CD4-positive, alpha-beta T cell treated with Interleukin-15 for 1 hour (primary cell): ENCODE measurements around the gene ELOVL5.
"Not testable (repeated sequence)": the region's sequence is repeated elsewhere in the genome, so short reads cannot be mapped to it uniquely, and the experiment has no call there.

Experiments
- DNase-seq: peaks from one replicate; pipeline ENCODE4 v3.0.0-alpha.2; 2020

Gene ELOVL5, protein sequence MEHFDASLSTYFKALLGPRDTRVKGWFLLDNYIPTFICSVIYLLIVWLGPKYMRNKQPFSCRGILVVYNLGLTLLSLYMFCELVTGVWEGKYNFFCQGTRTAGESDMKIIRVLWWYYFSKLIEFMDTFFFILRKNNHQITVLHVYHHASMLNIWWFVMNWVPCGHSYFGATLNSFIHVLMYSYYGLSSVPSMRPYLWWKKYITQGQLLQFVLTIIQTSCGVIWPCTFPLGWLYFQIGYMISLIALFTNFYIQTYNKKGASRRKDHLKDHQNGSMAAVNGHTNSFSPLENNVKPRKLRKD

DNA sequence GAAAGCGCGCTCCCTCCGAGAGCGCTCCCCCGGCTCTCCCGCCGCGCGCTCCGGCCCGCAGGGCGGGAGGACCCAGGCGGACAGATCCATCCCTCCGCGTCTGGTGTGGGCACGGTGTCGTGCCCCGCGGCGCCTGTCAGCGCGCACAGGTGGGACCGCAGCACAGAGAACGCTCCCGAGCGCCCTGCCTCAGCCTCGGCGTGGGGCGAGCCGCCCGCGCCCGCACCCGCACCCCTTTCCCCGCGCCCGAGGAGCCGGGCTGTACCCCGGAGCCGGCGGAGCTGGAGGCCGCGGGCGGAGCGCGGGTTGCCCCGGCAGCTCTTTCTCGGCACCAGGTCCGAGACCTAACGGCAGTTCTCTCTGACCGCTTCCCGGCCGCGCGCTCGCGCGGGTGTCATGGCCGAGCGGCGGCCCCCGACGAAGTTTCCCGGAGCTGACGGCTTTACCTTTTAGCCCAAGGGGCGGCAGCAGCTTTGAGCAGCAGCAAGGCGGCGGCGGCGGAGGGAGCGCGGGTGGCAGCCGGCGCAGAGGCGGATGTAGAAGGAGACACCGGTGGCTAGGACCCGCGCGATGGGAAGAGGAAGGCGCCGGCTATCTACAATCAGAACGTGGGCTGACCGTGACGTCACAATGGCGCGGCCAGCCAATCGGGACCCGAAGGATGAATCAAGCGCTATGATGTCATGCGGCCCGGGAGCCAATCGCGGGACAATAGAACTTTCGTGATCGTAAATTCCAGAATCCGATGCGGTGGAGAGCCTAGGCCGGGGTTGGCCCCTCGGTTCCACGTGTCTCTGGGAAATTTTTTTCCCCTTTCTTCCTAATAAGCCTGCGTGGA lies at the start of gene ELOVL5:
ELOVL5 (minus strand) TSS at position 580 of the 838 bp plus-strand sequence. CDS start 53,251 bp downstream, outside the sequence.
- peak; percentile 98 for DNase-seq

- no peak for DNase-seq
Observed at GRCh38 chr6:53397283-53397682, 48.5 kb upstream of the ELOVL5 start.

GRCh38 chr6:53395986-53396385 lies 47.2 kb upstream of the ELOVL5 start:
- no peak for DNase-seq

- DNase-seq = no peak
Observed at GRCh38 chr6:53394704-53395103, 46.0 kb upstream of the ELOVL5 start.

DNA sequence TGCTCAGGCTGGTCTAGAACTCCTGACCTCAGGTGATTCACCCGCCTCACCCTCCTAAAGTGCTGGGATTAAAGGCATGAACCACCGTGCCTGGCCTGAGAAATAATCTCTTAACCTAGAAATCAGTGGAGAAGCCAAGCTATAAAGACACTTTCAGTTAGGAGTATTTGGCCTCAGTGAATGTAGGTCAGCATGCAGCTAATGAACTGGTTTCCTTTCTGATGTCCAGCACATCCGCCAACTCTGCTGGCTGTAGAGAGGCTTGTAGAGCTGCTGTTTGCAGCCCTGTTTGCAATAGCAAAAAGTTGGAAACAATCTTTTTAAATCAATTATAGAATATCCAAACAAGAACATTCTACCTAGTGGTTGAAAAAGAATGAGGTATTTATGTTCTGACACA lies 42.4 kb upstream of the ELOVL5 start:
- DNase-seq = no peak

DNA sequence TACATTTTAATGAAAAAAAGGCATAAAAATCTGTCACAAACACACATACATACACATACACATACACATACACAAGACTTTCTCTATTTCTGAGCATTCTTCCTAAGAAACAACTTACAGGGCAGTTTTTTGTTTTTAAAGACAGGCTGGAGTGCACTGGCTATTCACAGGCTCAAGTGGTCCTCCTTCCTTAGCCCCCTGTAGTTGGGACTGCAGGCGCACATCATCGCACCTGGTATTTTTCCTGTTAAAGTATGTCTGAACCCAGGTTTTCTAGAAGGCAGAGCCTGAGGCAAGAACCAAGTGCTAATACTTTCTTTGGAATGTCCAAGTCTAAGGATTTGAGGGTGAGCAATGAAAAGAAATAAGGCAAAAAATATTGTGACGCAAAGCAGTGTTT lies 41.3 kb upstream of the ELOVL5 start:
- no peak for DNase-seq

GRCh38 chr6:53388615-53389014 lies 39.9 kb upstream of the ELOVL5 start:
- DNase-seq = not testable (repeated sequence)

GRCh38 chr6:53382421-53382820 lies 33.7 kb upstream of the ELOVL5 start:
- DNase-seq = no peak

- no peak for DNase-seq
Observed at GRCh38 chr6:53378208-53378607, 29.5 kb upstream of the ELOVL5 start.

GRCh38 chr6:53377793-53378192 lies 29.0 kb upstream of the ELOVL5 start:
- DNase-seq = no peak

- no peak for DNase-seq
Observed at GRCh38 chr6:53377289-53377688, 28.5 kb upstream of the ELOVL5 start.

DNA sequence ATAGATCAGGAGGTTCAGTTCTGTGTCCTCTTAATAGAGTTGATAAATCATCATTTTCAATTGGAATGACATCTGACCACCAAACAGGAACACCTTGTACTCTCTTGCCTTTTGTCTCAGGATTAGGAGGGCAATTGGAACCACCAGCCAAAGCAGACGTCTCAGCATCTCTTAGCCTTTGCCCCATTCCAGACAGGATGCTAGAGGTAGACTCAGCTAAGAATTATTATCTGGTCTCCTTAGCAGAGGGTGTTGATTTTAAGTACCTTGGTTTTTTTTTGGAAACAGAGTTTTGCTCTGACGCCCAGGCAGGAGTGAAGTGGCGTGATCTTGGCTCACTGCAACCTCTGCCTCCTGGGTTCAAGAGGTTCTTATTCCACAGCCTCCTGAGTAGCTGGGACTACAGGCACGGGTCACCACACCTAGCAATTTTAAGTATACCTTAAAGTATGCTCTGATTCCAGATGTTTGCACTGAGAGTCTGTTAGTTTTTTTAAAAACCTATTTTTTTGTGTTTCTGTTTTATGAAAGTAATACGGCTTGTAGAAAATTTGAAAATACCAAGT lies 28.0 kb upstream of the ELOVL5 start:
- no peak for DNase-seq

DNA sequence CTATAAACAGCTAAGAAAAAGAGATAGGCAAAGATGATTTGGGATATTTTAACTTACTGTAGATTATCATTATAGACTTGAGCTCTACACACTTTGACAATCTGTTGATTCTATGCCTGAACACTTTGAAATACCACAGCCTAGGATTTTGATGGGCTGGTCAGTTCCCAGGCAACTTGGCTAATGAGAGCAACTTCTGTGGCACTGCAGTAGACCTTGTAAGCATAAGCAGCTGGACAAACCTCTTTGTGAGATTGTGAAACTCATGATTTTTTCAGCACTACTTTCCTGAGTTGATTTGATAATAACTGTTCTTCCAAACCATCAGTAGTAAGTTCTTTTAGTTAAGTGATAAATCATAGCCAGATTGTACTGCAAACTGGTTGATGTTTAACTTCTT lies 27.1 kb upstream of the ELOVL5 start:
- DNase-seq = no peak

GRCh38 chr6:53373638-53374037 lies 24.9 kb upstream of the ELOVL5 start:
- no peak for DNase-seq

- DNase-seq = no peak
Observed at GRCh38 chr6:53369876-53370515, 21.2 kb upstream of the ELOVL5 start.

- no peak for DNase-seq
Observed at GRCh38 chr6:53369051-53369450, 20.3 kb upstream of the ELOVL5 start.

GRCh38 chr6:53366128-53366641 lies 17.4 kb upstream of the ELOVL5 start:
- no peak for DNase-seq

DNA sequence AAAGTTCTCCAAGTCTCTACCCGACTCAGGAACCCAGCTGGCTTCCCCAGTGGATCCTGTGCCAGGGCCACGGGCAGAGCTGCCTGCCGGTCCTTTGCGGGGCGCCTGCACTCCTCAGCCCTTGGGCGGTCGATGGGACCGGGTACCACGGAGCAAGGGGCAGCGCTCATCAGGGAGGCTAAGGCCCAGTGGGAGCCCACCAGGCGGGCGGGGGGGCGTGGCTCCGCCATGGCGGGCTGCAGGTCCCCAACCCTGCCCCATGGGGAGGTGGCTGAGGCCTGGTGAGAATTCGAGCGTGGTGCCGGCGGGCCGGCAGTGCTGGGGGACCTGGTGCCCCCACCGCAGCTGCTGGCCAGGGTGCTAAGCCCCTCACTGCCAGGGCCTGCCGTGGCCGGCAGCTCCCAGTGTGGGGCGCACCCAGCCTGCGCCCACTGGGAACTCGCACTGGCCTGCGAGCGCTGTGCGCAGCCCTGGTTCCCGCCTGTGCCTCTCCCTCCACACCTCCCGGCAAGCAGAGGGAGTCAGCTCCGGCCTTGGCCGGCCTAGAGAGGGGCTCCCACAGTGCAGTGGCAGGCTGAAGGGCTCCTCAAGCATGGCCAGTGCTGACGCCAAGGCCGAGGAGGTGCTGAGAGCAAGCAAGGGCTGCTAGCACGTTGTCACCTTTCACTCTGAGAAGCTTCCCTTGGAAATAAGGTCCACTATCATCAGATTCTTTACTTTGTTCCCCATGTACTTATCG lies 14.8 kb upstream of the ELOVL5 start:
- no peak for DNase-seq

DNA sequence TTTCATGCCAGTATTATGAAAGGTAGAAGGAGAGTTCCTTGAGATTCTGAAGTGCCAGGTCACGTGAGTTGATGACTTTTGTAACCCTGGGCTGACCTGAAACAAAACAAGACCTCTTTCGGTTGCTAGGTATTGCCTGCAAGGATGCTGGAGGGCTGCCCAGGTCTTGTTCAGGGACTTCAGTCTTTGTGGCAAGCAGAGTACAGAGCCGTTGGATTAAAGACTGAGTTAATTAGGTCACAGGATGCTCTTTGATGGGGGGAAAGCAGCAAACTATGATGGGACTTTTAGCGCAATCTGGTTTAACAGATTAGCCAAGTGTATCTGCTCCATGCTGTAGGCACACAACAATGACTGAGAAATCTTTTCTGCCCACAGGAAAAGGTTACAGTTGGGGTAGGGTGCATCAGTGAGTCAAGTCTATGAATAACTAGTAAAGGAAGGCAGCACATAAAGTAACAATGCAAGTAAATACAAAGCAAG lies 12.8 kb upstream of the ELOVL5 start:
- peak; percentile 82 for DNase-seq

DNA sequence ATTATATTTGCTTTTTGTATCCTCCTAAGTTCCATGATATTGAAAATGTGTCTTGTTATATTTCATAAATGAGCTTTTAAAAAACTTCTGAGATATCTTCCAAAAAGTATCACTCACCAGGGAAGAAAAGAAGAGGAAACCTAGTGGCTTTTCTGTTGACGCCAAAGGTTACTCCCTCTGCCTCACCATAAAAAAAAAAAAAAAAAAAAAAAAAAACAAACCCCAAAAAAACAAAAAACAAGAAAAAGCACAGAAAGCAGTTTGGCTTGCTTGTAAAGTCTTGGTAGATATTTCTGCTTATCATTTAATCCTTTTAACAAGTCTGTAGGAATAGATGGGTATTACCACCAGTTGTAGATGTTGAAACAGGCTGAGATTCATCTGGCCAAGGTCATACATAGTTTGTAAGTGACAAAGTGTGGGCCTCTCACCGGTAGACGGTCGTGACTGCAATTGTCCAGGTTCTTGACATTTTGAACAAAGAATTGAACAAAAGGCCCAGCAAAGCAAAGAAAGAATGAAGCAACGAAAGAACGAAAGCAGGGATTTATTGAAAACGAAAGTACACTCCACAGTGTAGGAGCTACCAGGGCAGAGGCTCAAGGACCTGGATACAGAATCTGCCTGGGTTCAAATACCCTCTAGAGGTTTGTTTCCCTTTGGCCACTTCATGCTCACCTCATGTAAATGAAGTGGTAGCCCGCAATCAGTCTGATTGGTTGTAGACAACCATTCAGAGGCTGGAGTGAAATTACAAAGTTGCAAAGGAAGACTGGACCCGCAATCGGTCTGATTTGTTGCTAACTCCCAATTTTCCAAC lies 11.6 kb upstream of the ELOVL5 start:
- no peak for DNase-seq

GRCh38 chr6:53359843-53360092 lies 11.0 kb upstream of the ELOVL5 start:
- no peak for DNase-seq
